ENCODE results near the gene NFIB.

NFIB gene

GRCh38 chr9:14321517-14322130, 7.7 kb upstream of the NFIB start:
- no peak for DNase-seq (ENCODE audit: low read depth in 2 of 2)

DNA sequence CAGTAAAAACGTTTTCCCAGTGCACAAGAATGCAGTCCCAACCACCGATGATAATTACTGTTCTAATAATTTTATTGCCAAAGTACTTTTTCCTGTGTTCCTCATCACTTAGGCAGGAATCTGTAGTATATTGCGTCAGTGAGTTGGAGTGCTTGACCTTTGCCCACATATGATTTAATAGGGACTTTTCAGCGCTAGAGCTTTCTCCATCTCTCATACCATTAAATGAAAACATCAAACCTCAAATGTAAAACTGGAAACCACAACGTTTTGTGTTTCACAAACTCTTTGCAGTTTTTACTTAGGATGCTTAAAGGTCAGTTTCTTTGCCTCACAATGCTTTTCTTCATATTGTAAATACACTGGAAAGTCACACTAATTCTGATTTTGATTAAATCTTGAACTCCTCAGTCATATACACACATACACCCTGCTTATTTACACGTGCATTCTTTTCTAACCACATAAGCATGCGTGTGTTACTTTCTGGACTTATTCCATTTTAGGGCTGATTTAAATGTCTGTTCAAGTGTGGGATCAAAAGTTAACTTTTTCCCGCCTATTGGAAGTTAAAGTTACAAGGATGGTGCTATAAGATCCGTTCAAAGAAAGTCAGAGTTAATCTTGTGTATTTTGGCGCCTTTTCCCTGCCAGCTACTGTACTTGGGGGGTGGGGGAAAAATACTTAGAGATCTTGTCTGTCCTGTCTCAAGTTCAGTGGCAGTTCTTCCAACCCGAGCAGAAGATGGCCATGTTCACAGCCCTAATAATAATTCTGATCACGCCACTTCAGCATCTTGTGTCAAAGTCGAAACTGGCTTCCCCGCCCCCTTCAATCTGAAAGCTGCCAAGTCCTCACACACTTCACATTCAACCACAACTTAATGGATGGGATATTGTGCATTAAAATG, 6.6 kb upstream of the NFIB start:
- no peak for DNase-seq (ENCODE audit: low read depth in 2 of 2)

GRCh38 chr9:14318934-14319580, 5.1 kb upstream of the NFIB start:
- DNase-seq (ENCODE audit: low read depth in 2 of 2) = no peak

- DNase-seq (ENCODE audit: low read depth in 2 of 2) = no peak
Measured at GRCh38 chr9:14318361-14318760, 4.4 kb upstream of the NFIB start.

GRCh38 chr9:14317667-14318320, 3.9 kb upstream of the NFIB start:
- no peak for DNase-seq (ENCODE audit: low read depth in 2 of 2)

GRCh38 chr9:14316602-14317300, 2.8 kb upstream of the NFIB start:
- no peak for DNase-seq (ENCODE audit: low read depth in 2 of 2)

DNA sequence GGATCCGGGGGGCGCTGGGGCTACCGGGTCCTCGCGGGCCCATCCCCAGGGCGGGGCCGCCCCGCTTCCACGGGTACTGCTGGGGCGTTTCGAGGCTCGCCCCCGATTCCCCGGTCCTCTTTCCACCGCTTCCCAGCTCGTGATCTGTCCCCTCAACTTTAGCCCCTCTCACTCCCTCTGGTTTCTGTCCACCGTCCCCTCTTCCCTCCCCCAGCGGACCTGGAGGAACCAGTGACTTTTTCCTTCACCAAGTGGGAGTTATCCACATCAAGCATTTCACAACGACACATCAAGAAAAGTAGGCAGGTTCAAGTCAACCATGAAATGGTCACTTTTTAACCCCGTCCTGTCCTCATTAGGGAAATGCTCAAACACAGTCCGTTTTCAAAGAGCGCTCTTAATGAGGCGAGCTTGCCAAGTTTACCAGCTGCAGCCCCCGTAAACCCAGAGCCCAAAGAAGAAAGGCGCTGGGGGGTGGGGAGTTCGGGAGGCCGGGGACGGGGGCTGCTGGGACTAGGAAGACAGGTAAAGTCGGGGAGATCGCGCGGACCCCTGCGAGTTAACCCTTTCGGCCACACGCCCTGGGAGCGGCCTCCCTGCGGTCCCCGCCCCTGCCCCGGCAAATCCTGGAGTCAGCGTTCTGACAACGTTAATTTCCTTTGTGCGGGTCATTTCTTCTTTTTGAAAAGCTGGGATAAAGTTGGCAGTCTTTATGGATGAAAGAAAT, 2.1 kb upstream of the NFIB start:
- no peak for DNase-seq (ENCODE audit: low read depth in 2 of 2)

GRCh38 chr9:14314929-14315874, 1.3 kb upstream of the NFIB start:
- no peak for DNase-seq (ENCODE audit: low read depth in 2 of 2)

DNA sequence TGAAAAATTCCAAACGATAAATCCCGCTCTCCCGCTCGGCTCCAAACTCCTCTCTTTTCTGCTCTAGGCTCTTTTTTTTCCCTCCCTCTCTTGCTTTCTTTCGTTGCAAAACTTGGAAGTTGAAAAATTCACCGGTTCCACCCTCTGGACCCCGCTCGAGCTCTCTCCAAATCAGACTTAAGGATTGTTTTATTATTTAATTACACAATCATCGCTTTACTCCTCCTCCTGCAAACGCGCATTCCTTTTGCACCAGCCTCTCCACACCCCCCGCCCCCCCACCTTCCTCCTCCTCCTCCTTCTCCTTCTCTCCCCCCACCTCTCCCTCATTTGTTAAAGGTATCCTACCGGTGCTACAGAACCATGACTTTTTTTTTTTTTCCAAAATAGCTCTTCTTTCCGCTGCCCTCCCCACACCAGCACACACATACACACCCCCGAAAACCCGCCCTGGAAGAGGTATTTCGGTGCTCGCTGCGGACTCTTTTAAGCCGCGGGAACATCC, 535 bp upstream of the NFIB start:
- no peak for DNase-seq (ENCODE audit: low read depth in 2 of 2)

GRCh38 chr9:14313378-14313940, 482 bp downstream of the NFIB start:
- no peak for DNase-seq (ENCODE audit: low read depth in 2 of 2)

DNA sequence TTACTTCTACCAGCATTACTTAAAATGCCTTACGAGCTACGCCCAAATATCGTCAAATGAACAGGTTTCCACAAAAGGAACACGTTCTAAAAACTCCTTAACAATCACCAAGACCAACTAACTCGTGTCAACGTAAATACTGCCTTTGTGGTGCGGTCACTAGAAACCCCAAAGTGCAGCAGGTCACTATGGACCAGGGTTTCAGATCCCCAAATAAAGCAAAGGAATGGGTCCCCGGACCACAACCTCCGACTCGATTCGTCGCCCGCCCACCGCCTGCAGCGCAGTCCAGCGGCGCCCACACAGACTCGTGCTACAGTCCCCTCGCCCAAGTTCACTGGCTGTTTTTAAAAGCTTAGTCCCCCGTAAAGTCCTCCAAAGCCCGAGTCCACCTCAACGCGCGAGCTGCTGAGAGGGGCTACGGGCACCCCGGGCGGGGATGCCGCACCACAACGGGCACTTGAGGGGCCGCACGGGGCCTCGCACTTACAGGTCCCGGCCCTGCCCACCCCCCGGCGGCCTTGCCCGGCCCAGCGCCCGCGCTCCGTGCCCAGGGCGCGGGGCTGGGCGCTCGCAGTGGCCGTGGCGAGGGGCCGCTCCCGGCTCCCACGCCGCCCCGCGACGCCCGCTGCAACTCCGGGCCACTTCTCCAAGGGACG, 1.1 kb downstream of the NFIB start:
- DNase-seq (ENCODE audit: low read depth in 2 of 2) = no peak

DNA sequence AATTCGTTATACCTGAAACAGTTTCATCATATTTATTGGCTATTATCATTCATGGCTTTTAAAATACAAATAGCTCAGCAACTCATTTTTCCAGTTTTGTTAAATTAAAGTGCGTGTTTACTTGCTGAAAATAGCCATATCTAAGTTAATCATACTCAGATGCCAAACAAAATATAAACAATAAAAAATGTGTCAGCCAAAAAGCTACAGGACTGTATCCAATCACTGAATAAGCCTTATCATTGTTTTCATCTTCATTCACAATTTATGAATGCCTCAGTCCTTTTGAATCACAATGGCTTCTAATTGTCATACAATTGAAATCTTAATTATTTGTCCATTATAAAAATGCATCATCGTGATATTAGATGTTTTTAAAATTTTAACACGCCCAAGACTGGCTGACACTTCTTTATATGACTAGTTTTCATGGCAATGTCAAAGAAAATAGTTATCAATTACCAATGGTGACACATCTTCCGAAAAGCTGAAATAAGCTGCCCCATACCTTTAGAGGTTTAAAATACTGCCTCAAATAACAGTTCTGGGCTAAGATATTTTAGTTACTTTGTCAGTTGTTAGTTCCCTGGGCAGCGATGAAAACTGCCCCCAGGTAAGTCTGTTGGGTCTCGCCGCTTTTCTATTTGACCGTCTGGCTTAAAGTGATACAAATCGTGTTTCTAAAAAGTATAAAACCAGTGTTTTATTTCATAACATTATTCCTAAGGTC, 1.8 kb downstream of the NFIB start:
- DNase-seq (ENCODE audit: low read depth in 2 of 2) = no peak

- DNase-seq (ENCODE audit: low read depth in 2 of 2) = no peak
Measured at GRCh38 chr9:14311171-14311949, 2.6 kb downstream of the NFIB start.

DNA sequence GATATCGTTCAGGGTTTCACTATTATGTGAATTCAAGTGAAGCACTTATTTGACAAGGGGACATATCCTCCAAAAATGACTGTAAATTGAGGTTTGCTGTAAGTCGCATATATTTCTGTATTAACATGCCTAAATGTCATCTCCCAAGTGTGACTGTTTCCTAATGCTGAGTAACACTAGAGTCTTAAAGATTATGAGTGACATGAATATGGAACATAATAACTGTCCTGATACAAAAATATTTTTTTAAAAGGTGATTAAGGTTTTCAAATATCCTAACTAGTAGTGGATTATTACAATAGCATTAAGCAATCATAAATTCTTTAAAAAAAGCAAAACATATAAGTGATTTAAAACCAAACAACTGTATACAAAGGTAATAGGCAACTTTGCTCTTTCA, 3.6 kb downstream of the NFIB start:
- no peak for DNase-seq (ENCODE audit: low read depth in 2 of 2)

GRCh38 chr9:14309403-14309802, 4.5 kb downstream of the NFIB start:
- DNase-seq (ENCODE audit: low read depth in 2 of 2) = no peak

DNA sequence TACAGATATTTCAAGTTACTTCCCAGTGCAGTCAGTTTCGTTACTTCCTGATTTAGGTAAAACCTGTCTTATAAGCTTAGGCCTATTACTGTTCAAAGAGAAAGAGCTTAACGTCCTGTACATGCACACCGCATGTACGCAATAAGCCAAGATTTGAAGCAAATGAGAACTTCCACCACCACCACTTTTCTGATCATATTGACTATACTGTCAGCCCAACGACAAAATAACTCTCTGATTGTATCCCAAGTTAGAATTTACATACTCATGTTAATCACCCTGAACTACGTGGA, 5.1 kb downstream of the NFIB start:
- no peak for DNase-seq (ENCODE audit: low read depth in 2 of 2)
